ENCODE measurements around the gene PGGHG.

- TF ChIP-seq CTCF (IDR thresholded peaks at IDR 0.05) (no peak), ZFX (IDR thresholded peaks at IDR 0.05; ENCODE audit: borderline replicate concordance) (no peak)
Measured at GRCh38 chr11:280706-281485, 8.0 kb upstream of the PGGHG start.

Data from 22Rv1 (cell line).